SK-N-MC (cell line): ENCODE results near the gene MTMR2.
A peak's percentile ranks its signal among the peaks of the same experiment; 100 is the strongest.

ENCODE experiments used
- DNase-seq: peaks from one replicate; pipeline ENCODE4 v3.0.0-alpha.2; 2011; ENCODE audit warnings: low read depth, low spot score
- H3K27ac ChIP-seq: fragments of 200-600 bp; sonication (generic); 2 replicates; pipeline ENCODE4 v1.5.1; 2016; ENCODE audit warnings: mixed run types
- H3K36me3 ChIP-seq: fragments of 200-600 bp; sonication (generic); 2 replicates; pipeline ENCODE4 v1.6.1; 2017; ENCODE audit warnings: antibody characterized with exemption, low read length, mixed read lengths; ENCODE audit not compliant: insufficient read depth
- H3K4me3 ChIP-seq: fragments of 200-600 bp; sonication (generic); 2 replicates; pipeline ENCODE4 v1.5.1; 2016
- H3K9ac ChIP-seq: fragments of 200-600 bp; sonication (generic); 2 replicates; pipeline ENCODE4 v1.8.0; 2017; ENCODE audit warnings: mixed run types, mixed read lengths; ENCODE audit not compliant: insufficient read length
- H3K9me3 ChIP-seq: fragments of 200-600 bp; sonication (generic); 2 replicates; pipeline ENCODE4 v1.6.1; 2017; ENCODE audit warnings: low read depth, mild to moderate bottlenecking, antibody characterized with exemption, low read length, moderate library complexity, mixed read lengths
- EZH2 ChIP-seq: fragments of 200-600 bp; sonication (generic); IDR thresholded peaks from one replicate; pipeline ENCODE4 v1.6.1; 2017; ENCODE audit warnings: antibody characterized with exemption
- FOXP2 ChIP-seq: optimal IDR thresholded peaks from 2 replicates; pipeline ENCODE3; 2011; ENCODE audit warnings: mild to moderate bottlenecking, moderate library complexity; ENCODE audit not compliant: insufficient read depth; ENCODE audit errors: extremely low read length, control extremely low read depth
- POLR2AphosphoS5 ChIP-seq: IDR thresholded peaks from 2 replicates; pipeline ENCODE4 v1.6.1; 2012; ENCODE audit warnings: mild to moderate bottlenecking, low read depth, low read length, borderline replicate concordance

The MTMR2 gene

GRCh38 chr11:95939091-95939490 is 15.2 kb upstream of the MTMR2 start:
- TF ChIP-seq EZH2 (no peak), FOXP2 (no peak), POLR2AphosphoS5 (no peak)
- H3K9ac ChIP-seq: no peak overlapping the region
- no peaks in the 10 kb centered on the region for H3K36me3 ChIP-seq
- H3K27ac ChIP-seq: no peak overlapping the region
- DNase-seq: no peak
- H3K9me3 ChIP-seq: no peaks in the 10 kb centered on the region
- no peak overlapping the region for H3K4me3 ChIP-seq

DNA sequence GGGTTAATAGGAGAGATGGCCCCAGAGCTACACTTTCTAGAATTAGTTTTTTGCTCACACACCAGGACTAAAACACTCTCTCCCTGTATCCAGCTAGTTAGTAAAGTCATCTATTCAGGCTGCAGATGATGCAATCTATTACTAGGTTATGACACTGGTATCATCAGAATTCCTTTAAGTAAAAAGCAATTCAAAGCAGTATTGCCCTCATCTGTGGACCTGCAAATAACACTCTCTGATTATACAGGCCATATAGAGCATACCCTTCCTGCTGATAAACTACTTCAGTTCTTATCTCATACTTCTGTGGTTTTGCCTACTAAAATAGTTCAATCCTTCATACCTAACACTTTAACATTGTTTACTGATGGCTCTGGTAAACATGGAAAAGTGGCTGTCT is 13.5 kb upstream of the MTMR2 start:
- H3K4me3 ChIP-seq: no peak overlapping the region
- no peak overlapping the region for H3K27ac ChIP-seq
- H3K9ac ChIP-seq: no peak overlapping the region
- H3K36me3 ChIP-seq: no peaks in the 10 kb centered on the region
- TF ChIP-seq POLR2AphosphoS5: no peak
- no peak for TF ChIP-seq FOXP2
- TF ChIP-seq EZH2: no peak
- no peak for DNase-seq
- no peaks in the 10 kb centered on the region for H3K9me3 ChIP-seq

- Histone ChIP-seq H3K9me3 (no peaks in the 10 kb centered on the region), H3K36me3 (no peaks in the 10 kb centered on the region), H3K27ac (no peak overlapping the region), H3K9ac (no peak overlapping the region), H3K4me3 (no peak overlapping the region)
- no peak for TF ChIP-seq FOXP2
- no peak for TF ChIP-seq EZH2
- TF ChIP-seq POLR2AphosphoS5: no peak
- no peak for DNase-seq
Measured at GRCh38 chr11:95933594-95933993, 9.7 kb upstream of the MTMR2 start.

- no peak for DNase-seq
- Histone ChIP-seq H3K36me3 (no peaks in the 10 kb centered on the region), H3K9ac (no peak overlapping the region), H3K27ac (no peak overlapping the region), H3K4me3 (no peak overlapping the region), H3K9me3 (no peaks in the 10 kb centered on the region)
- TF ChIP-seq POLR2AphosphoS5 (no peak), FOXP2 (no peak), EZH2 (no peak)
Measured at GRCh38 chr11:95931916-95932315, 8.0 kb upstream of the MTMR2 start.

DNA sequence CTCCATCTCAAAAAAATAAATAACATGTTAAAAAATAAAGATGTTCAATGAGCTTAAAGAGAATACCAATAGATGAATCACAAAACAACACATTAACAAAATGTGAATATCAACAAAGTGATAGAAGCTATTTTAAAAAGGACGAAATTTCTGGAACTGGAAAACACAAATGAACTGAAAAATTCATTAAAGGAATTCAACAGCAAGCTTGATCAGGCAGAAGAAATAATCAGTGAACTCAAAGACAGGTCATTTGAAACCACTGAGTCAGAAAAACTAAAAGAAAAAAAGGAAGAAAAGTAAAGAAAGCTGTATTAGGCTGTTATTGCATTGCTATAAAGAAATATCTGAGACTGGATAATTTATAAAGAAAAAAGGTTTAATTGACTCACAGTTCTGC is 7.0 kb upstream of the MTMR2 start:
- no peaks in the 10 kb centered on the region for H3K9me3 ChIP-seq
- no peak overlapping the region for H3K4me3 ChIP-seq
- H3K9ac ChIP-seq: no peak overlapping the region
- no peak for DNase-seq
- H3K36me3 ChIP-seq: no peaks in the 10 kb centered on the region
- H3K27ac ChIP-seq: no peak overlapping the region
- TF ChIP-seq POLR2AphosphoS5 (no peak), EZH2 (no peak), FOXP2 (no peak)

DNA sequence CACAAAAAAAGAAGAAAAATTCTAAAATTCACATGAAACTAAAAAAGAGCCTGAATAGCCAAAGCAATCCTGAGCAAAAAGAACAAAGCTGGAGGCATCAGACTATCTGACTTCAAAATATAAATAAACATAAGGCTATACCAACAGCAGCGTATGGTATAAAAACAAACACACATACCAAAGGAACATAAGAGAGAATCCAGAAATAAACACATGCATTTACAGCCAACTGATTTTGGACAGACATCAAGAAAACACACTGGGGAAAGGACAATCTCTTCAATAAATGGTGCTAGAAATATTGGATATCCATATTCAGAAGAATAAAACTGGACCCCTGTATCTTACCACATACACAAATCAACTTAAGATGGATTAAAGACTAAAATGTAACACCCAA is 2.8 kb upstream of the MTMR2 start:
- no peaks in the 10 kb centered on the region for H3K36me3 ChIP-seq
- H3K9ac ChIP-seq: no peak overlapping the region
- no peak for TF ChIP-seq FOXP2
- no peak for TF ChIP-seq EZH2
- TF ChIP-seq POLR2AphosphoS5: no peak
- no peak for DNase-seq
- H3K4me3 ChIP-seq: no peak overlapping the region
- no peak overlapping the region for H3K27ac ChIP-seq
- no peaks in the 10 kb centered on the region for H3K9me3 ChIP-seq

DNA sequence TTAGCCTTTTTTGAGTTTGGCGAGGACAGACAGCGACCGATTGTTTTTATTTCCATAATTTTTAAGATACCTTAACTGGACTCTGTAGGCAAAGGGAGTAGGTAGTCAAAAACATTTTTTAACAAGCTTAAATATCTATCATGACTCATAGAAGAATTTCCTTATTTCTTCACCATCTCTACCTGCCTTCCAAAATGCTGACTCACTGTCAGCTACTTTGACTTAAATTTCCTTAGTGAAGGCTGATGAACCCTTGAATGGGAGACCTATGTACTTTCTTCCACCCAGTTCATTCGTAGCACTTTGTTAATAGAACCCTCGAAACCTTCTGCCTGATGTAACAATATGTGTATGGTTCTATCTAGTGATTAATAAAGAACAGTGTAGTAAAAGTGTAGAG is 1.1 kb upstream of the MTMR2 start:
- H3K9ac ChIP-seq: peak overlapping the region; percentile 85
- peak overlapping the region; percentile 83; the same call in 1 of the 2 replicates for H3K4me3 ChIP-seq
- H3K36me3 ChIP-seq: no peaks in the 10 kb centered on the region
- no peak for DNase-seq
- H3K27ac ChIP-seq: no peak overlapping the region
- TF ChIP-seq EZH2 (no peak), FOXP2 (no peak), POLR2AphosphoS5 (no peak)
- H3K9me3 ChIP-seq: no peaks in the 10 kb centered on the region

DNA sequence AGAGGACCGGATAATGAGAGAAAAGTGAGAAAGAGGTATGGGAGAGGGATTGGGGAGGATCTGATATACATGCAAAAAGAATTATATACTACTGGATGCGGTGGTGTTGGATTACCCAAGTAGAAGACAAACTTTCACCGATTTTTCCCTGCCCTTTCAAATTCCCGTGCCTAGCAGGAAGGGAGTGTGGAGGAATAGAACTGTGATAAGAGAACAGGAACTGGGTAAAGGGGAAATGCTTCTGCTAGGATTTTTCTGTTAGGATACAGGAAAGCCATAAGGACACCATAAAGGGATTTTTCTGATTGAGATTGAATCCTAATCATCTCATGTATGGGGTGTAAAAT is 480 bp upstream of the MTMR2 start:
- Histone ChIP-seq H3K4me3 (peak overlapping the region; percentile 83), H3K27ac (peak overlapping the region; percentile 73; the same call in 1 of the 2 replicates), H3K36me3 (no peaks in the 10 kb centered on the region), H3K9ac (peak overlapping the region; percentile 85), H3K9me3 (no peaks in the 10 kb centered on the region)
- TF ChIP-seq EZH2: no peak
- no peak for TF ChIP-seq POLR2AphosphoS5
- no peak for TF ChIP-seq FOXP2
- no peak for DNase-seq

DNA sequence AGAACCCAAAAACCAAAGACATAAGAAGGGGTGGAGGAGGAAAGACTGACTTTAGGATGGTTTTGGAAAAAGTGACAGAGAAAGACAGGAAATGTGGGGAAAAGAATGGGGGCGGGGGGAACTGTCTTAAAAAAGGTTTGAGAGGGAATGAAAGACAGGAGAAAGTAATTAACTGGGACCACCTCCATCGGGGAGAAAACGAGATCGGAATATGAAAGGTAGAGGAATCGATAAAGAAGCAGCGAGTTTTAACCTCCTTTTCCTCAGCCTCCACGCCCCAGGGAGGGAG is 524 bp downstream of the MTMR2 start:
- Histone ChIP-seq H3K4me3 (peak overlapping the region; percentile 83), H3K9ac (peak overlapping the region; percentile 85), H3K9me3 (no peaks in the 10 kb centered on the region), H3K36me3 (no peaks in the 10 kb centered on the region), H3K27ac (peak overlapping the region; percentile 73)
- no peak for DNase-seq
- TF ChIP-seq EZH2 (no peak), FOXP2 (no peak), POLR2AphosphoS5 (no peak)
